Peyer's patch (tissue), 4 donors: ENCODE results near the gene PHLDB2. TPM values are rescaled to one million over a fixed set of nuclear protein-coding genes. Genes with fewer than 3 reads are reported as not detected.

Experiments
- DNase-seq, 3 donors: peaks; one replicate each; pipeline ENCODE4 v3.0.0-alpha.2; 2017 to 2019
- H3K27ac ChIP-seq, 4 donors: fragments of 200-600 bp; sonication (generic); one replicate each; pipeline ENCODE4 v1.5.1; 2016 to 2019
- H3K27me3 ChIP-seq, 2 donors: fragments of 200-600 bp; sonication (generic); one replicate each; pipeline ENCODE4 v1.5.1; 2019
- H3K36me3 ChIP-seq, 3 donors: fragments of 200-600 bp; sonication (generic); one replicate each; pipeline ENCODE4 v1.5.1; 2016 to 2019
- H3K4me1 ChIP-seq, 4 donors: fragments of 200-600 bp; sonication (generic); one replicate each; pipeline ENCODE4 v1.5.1; 2016 to 2019
- H3K4me3 ChIP-seq, 4 donors: fragments of 200-600 bp; sonication (generic); 1 replicate in 3 of 4; 2 replicates in 1 of 4; pipeline ENCODE4 v1.5.1; 2016 to 2019; ENCODE audit warnings: mild to moderate bottlenecking in 1 of 4
- H3K9me3 ChIP-seq, 4 donors: fragments of 200-600 bp; sonication (generic); one replicate each; pipeline ENCODE4 v1.5.1; 2016 to 2019; ENCODE audit warnings: mild to moderate bottlenecking in 1 of 4
- CTCF ChIP-seq, 6 experiments: fragments of 450-650 bp in 4 of 6; fragments of 200-600 bp in 2 of 6; sonication (generic) in 1 of 6; IDR thresholded peaks; one replicate each; pipeline ENCODE4 v1.5.1; 2017 to 2019; ENCODE audit warnings: antibody characterized with exemption in 6 of 6, mild to moderate bottlenecking in 3 of 6, moderate library complexity in 1 of 6
- POLR2A ChIP-seq, 2 donors: fragments of 450-650 bp; IDR thresholded peaks; one replicate each; pipeline ENCODE4 v1.5.1; 2017; ENCODE audit warnings: antibody characterized with exemption in 2 of 2, mild to moderate bottlenecking in 2 of 2, moderate library complexity in 2 of 2
- total RNA-seq, 4 donors: library from RNA; depleted of rRNA; stranded (reverse); fragments of >200 nt; gene quantifications; one replicate each; pipeline ENCODE4 v1.1.0, GENCODE V29; 2016

The PHLDB2 gene
- total RNA-seq, 4 donors from 2014 or later, result 6.0 to 66.0 (median 12.5) TPM

- Histone ChIP-seq H3K36me3 (no peaks in the 10 kb centered on the region), H3K4me1 (peaks cover 0 to 15% (median 0%) of the 10 kb centered on the region in 4 donors), H3K4me3 (no peak overlapping the region), H3K27ac (peak overlapping the region in 2 of 4 donors; percentile 43 to 90), H3K9me3 (no peaks in the 10 kb centered on the region), H3K27me3 (no peaks in the 10 kb centered on the region)
- TF ChIP-seq CTCF (IDR thresholded peaks at IDR 0.05) (no peak), POLR2A (IDR thresholded peaks at IDR 0.05) (no peak)
- DNase-seq, result no peak
These were observed 3.4 kb downstream of the PHLDB2 start for GRCh38 chr3:111862415-111862814.

GRCh38 chr3:111862974-111863373 is 3.9 kb downstream of the PHLDB2 start:
- no peak for TF ChIP-seq CTCF (IDR thresholded peaks at IDR 0.05)
- TF ChIP-seq POLR2A (IDR thresholded peaks at IDR 0.05), result no peak
- no peak for DNase-seq
- Histone ChIP-seq H3K4me1 (peaks cover 0 to 15% (median 0%) of the 10 kb centered on the region in 4 donors), H3K27ac (peak overlapping the region in 1 of 4 donors; percentile 43), H3K27me3 (no peaks in the 10 kb centered on the region), H3K9me3 (no peaks in the 10 kb centered on the region), H3K36me3 (no peaks in the 10 kb centered on the region), H3K4me3 (no peak overlapping the region)

GRCh38 chr3:111863942-111864694 is 5.1 kb downstream of the PHLDB2 start:
- peak overlapping the region in 3 of 4 donors; percentile 15 to 43 (median 18) for H3K27ac ChIP-seq
- TF ChIP-seq POLR2A (IDR thresholded peaks at IDR 0.05) (no peak), CTCF (IDR thresholded peaks at IDR 0.05) (no peak)
- no peaks in the 10 kb centered on the region for H3K36me3 ChIP-seq
- H3K27me3 ChIP-seq, result no peaks in the 10 kb centered on the region
- DNase-seq, result no peak
- no peak overlapping the region for H3K4me3 ChIP-seq
- no peaks in the 10 kb centered on the region for H3K9me3 ChIP-seq
- peaks cover 0 to 13% (median 0%) of the 10 kb centered on the region in 4 donors for H3K4me1 ChIP-seq

- no peak for TF ChIP-seq POLR2A (IDR thresholded peaks at IDR 0.05)
- TF ChIP-seq CTCF (IDR thresholded peaks at IDR 0.05), result no peak
- Histone ChIP-seq H3K4me1 (peaks cover 0 to 8% (median 0%) of the 10 kb centered on the region in 4 donors), H3K36me3 (no peaks in the 10 kb centered on the region), H3K27ac (peak overlapping the region; percentile 15 to 59 (median 30)), H3K9me3 (no peaks in the 10 kb centered on the region), H3K4me3 (no peak overlapping the region), H3K27me3 (no peaks in the 10 kb centered on the region)
- no peak for DNase-seq
These were observed 6.0 kb downstream of the PHLDB2 start for GRCh38 chr3:111864821-111865656.

GRCh38 chr3:111867889-111868426 is 8.9 kb downstream of the PHLDB2 start:
- no peak for DNase-seq
- H3K4me3 ChIP-seq, result no peak overlapping the region
- TF ChIP-seq POLR2A (IDR thresholded peaks at IDR 0.05) (no peak), CTCF (IDR thresholded peaks at IDR 0.05) (no peak)
- no peak overlapping the region for H3K27ac ChIP-seq
- no peaks in the 10 kb centered on the region for H3K27me3 ChIP-seq
- peaks cover 0 to 8% (median 0%) of the 10 kb centered on the region in 4 donors for H3K4me1 ChIP-seq
- H3K9me3 ChIP-seq, result no peaks in the 10 kb centered on the region
- H3K36me3 ChIP-seq, result no peaks in the 10 kb centered on the region
